Astrocyte of the hippocampus (primary cell): Measurements from ENCODE around the gene TNIP3.
A peak's percentile ranks its signal among the peaks of the same experiment; 100 is the strongest.
"Not testable (repeated sequence)": the region's sequence is repeated elsewhere in the genome, so short reads cannot be mapped to it uniquely, and the experiment has no call there.

Experiments used
- DNase-seq: peaks from one replicate; pipeline ENCODE4 v3.0.0; 2011; ENCODE audit warnings: low read depth, low spot score

The TNIP3 gene

DNA sequence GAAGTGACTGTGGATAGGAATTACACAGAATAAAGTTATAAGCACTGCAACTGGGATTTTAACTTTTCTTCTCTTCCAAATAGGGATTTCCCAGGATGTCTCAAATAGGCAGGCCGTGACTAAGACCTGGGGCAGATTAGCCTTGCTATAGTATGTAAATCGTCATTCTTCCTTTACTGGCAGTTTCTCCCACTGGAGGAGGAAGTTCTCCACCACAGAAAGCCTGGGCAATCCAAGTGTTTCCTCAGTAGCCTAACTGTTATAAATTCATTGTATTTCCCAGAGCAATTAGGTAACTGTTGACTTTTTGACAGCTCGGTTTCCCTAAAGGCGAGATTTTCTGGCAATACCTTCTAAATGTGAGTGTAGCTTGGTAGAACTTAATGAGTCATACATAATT, at the start of gene TNIP3:
TNIP3 (minus strand) TSS at position 31 of the 400 bp plus-strand sequence. CDS start 196 bp downstream, outside the sequence.
- no peak for DNase-seq

DNA sequence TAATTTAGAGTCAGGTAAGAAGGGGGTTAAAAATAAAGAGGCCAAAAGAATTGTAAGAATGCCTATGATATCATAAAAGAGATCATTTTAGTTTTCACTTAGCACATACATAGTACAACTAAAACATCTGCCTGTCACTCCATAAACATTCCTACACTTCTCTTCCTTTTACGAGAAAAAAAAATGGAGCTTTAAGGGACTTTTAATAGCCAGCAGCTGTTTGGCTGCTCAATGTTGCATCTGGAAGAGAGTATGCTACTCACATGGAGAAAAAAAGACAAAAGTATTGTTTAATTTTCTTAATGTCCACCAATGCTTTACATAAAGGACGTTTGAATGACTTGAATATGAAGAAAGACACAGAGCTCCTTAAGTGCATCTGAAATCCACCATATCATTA, 48.7 kb upstream of the TNIP3 start:
- no peak for DNase-seq

DNA sequence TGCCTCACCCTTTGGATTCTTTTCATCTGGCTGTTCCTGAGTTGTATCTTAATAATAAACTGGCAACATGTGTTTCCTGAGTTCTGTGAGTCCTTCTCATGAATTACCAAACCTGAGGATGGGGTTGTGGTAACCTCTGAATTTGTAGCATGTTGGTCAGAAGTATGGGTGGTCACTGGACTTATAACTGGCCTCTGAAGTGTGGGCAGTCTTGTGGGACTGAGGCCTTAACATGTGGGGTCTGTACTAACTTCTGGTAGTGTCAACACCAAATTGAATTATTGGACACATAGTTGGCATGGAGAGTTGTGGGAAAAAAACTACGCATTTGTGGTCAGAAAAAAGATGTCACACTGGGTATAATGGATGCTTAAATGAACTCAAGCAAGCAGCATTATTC, 45.0 kb upstream of the TNIP3 start:
- DNase-seq: peak; percentile 28

DNA sequence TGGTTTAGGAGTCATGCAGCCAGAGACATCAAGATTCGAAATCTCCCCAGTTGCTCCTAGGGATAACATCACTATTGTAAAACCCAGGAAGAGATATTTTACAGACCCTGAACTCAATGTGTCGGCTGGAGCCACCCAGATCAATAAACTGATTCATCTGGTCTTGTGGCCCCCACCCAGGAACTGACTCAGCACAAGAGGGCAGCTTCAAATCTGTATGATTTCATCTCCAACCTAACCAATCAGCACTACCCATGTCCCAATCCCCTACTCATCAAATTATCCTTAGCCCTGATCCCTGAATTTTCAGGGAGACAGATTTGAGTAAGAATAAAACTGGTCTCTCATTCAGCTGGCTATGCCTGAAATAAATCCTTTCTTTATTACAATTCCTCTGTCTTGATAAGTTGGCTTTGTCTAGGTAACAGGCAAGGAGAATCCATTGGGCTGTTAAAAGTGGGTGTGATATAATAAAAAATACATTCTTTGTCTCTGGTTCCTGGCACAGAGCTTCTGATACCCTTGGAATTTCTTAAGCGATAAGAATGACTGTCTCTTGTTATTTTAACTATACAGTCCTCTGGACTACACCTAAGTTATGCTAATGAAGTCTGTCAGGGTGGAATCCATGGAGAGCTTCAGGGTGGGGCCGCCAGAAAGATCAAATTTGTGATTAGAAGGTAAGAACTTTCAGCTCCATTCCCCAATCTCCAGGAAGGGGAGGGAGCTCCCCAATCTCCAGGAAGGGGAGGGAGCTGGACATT, 44.3 kb upstream of the TNIP3 start:
- DNase-seq: no peak

GRCh38 chr4:121205777-121206176, 41.7 kb upstream of the TNIP3 start:
- not testable (repeated sequence) for DNase-seq

- no peak for DNase-seq
These were observed 36.8 kb upstream of the TNIP3 start for GRCh38 chr4:121200795-121201472.

- no peak for DNase-seq
These were observed 35.8 kb upstream of the TNIP3 start for GRCh38 chr4:121199742-121200561.

DNA sequence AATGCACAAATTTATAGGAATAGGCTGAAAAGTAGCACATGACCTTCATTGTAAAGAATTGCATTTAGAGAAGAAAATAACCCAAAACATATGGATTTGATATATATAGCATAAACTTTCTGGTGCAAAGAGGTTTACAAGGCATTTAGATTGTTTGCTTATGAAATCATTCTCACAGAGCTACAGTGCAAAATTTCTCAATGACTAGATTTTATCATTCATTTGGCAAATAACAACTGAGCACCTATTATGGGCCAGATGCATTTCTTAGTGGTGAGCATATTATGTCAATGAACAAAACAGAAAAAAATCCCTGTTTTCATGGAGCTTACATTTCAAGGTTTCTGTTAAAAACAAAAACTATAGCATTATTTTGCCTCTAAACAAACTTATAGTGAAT, 34.1 kb upstream of the TNIP3 start:
- DNase-seq: no peak

DNA sequence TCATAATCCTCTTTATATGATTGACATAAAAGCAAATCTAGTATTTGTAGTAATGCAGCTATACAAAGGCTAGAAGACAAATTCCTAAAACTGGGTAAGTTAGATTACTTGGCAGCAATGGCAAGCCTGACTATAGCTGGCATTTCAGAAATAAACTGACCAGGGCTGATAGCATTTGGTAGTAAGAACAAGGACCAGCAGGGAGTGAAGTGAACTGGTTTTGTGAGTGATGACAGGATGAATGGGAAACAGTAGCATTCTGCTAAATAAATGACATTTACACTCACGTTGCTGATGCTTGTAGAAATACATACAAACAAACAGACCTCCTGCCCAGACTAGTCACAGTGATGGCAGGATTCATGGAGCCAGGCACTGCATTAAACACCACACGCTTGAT, 31.5 kb upstream of the TNIP3 start:
- DNase-seq: no peak

GRCh38 chr4:121192480-121192879, 28.4 kb upstream of the TNIP3 start:
- DNase-seq: peak; percentile 60

GRCh38 chr4:121192013-121192412, 27.9 kb upstream of the TNIP3 start:
- peak; percentile 34 for DNase-seq

DNA sequence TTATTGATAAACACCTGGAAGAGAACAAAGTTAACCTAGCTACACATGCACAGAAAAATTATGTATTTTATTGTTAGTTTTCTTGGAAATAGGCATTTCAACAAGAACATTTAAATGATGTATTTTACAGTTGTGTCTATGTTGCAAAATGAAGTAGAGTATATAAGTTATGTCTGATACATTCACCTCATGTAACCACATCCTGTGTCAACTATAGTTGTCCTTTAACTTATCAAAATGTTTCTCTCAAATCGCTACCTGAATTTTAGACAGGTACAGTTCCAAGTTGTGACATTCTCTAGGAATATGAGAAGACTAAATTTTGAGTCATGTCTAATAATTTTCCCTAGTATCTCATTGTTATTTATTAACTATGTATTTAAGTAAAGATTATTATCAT, 27.2 kb upstream of the TNIP3 start:
- DNase-seq: no peak

DNA sequence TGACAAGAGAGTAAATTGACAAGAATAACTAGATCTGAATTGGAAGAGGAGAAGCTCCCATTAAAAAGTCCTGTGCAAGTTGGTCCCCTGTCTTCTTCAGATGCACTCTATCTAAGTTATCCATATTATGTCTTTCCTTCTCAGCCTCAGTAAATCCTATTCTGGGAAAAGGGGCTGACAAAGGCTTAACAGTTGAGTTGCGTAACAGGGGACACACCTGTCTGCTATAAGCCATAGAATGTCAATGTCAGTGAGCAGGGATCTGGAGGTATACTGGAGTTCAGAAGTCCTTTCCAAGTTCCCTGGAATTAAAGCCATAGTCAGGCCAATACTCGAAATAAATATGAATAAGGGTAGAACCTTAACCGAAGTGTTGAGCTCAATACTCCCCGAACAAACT, 26.3 kb upstream of the TNIP3 start:
- DNase-seq: no peak

GRCh38 chr4:121189326-121190215, 25.4 kb upstream of the TNIP3 start:
- peak; percentile 13 for DNase-seq

- DNase-seq: no peak
These were observed 23.1 kb upstream of the TNIP3 start for GRCh38 chr4:121187206-121187605.

DNA sequence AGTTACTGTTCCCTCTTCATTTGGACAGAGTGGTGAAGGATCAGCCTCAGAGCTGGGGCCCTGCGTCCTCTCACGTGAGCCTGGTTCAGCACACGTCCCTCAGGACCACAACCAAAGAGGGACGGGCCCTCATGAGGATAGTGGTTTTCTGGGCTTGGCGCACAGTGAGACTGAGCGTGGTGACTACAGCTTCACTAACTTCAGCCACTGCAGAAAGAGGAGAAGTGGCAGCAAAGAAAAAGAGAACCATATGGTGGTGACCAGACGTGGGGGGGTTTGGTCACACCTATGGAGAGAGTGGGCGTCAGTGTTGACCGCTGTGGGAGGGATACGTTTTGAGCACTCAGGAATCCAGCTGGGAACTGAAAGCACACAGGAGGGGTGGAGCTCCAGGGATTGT, 21.8 kb upstream of the TNIP3 start:
- DNase-seq: no peak

- no peak for DNase-seq
These were observed 19.9 kb upstream of the TNIP3 start for GRCh38 chr4:121183989-121184388.

DNA sequence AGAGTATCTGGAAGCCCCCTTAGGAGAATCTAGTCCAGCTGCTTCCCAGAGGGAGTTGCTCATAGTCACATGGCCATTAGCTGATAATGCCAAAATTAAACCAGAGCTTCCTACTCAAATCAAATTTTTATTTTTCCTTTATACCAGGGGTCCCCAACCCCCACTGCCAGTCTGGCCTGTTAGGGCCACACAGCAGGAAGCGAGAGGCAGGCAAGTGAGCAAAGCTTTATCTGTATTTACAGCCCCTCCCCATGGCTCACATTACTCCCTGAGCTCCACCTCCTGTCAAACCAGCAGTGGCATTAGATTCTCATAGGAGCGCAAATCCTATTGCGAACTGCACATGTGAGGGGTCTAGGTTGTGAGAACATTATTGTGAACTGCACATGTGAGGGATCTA, 19.2 kb upstream of the TNIP3 start:
- no peak for DNase-seq

- peak; percentile 7 for DNase-seq
These were observed 18.2 kb upstream of the TNIP3 start for GRCh38 chr4:121182296-121182695.

DNA sequence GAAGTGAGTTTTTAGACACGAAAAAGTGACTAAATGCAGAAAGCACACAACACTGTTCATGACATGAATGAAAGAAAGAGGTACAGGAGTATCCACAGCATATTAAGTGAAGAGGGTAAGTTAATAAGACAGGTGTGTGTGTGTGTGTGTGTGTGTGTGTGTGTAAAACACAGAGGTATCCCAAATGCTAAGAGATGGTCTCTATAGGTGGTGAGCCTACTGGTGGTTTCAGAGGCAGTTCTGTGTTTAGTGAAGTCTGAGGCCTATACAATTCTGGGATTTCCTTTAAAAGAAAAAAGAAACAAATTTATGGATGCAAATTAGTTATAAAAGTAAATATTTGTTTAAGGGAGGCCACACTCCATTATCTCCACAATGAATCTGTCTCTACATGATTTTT, 17.4 kb upstream of the TNIP3 start:
- DNase-seq: no peak

GRCh38 chr4:121180558-121180957, 16.4 kb upstream of the TNIP3 start:
- DNase-seq: no peak
